ENCODE data around the gene PRRC2C. TPM values are rescaled to one million over a fixed set of nuclear protein-coding genes. Genes with fewer than 3 reads are reported as not detected.
A peak's percentile ranks its signal among the peaks of the same experiment; 100 is the strongest.
"Not testable (repeated sequence)": the region's sequence is repeated elsewhere in the genome, so short reads cannot be mapped to it uniquely, and the experiment has no call there.

PRRC2C gene
- total RNA-seq, 2 donors from 2014 or later = 211 to 248 TPM

GRCh38 chr1:171596705-171597104, 111.4 kb downstream of the PRRC2C start:
- Mint-ChIP-seq H3K27ac (peak overlapping the region; percentile 6 to 20), H3K9me3 (no peaks in the 10 kb centered on the region), H3K36me3 (peaks cover 0 to 10% of the 10 kb centered on the region in 2 donors)
- no peak for DNase-seq (ENCODE audit: low spot score in 2 of 2)
- no peak for ATAC-seq

GRCh38 chr1:171597203-171597602, 111.9 kb downstream of the PRRC2C start:
- H3K27ac Mint-ChIP-seq = no peak overlapping the region
- H3K9me3 Mint-ChIP-seq = no peaks in the 10 kb centered on the region
- peaks cover 0 to 7% of the 10 kb centered on the region in 2 donors for H3K36me3 Mint-ChIP-seq
- ATAC-seq (no peak), DNase-seq (ENCODE audit: low spot score in 2 of 2) (no peak)

- not testable (repeated sequence) for ATAC-seq; DNase-seq (ENCODE audit: low spot score in 2 of 2); H3K9me3 Mint-ChIP-seq; H3K27ac Mint-ChIP-seq; H3K36me3 Mint-ChIP-seq
Measured at GRCh38 chr1:171600310-171600709, 115.0 kb downstream of the PRRC2C start.

GRCh38 chr1:171600862-171601261, 115.5 kb downstream of the PRRC2C start:
- no peaks in the 10 kb centered on the region for H3K9me3 Mint-ChIP-seq
- DNase-seq (ENCODE audit: low spot score in 2 of 2) (no peak), ATAC-seq (peak in 1 of 2 donors; percentile 46)
- H3K27ac Mint-ChIP-seq = peak overlapping the region in 1 of 2 donors; percentile 18
- no peaks in the 10 kb centered on the region for H3K36me3 Mint-ChIP-seq

- H3K36me3 Mint-ChIP-seq; ATAC-seq; DNase-seq (ENCODE audit: low spot score in 2 of 2); H3K27ac Mint-ChIP-seq; H3K9me3 Mint-ChIP-seq: not testable (repeated sequence)
Measured at GRCh38 chr1:171603042-171603441, 117.7 kb downstream of the PRRC2C start.

- Mint-ChIP-seq H3K36me3 (no peaks in the 10 kb centered on the region), H3K27ac (no peak overlapping the region), H3K9me3 (peaks cover 0 to 7% of the 10 kb centered on the region in 2 donors)
- ATAC-seq (no peak), DNase-seq (ENCODE audit: low spot score in 2 of 2) (no peak)
Measured at GRCh38 chr1:171606402-171606941, 121.1 kb downstream of the PRRC2C start.

GRCh38 chr1:171610385-171610784, 125.1 kb downstream of the PRRC2C start:
- no peaks in the 10 kb centered on the region for H3K36me3 Mint-ChIP-seq
- DNase-seq (ENCODE audit: low spot score in 2 of 2) (no peak), ATAC-seq (no peak)
- peaks cover 0 to 7% of the 10 kb centered on the region in 2 donors for H3K9me3 Mint-ChIP-seq
- H3K27ac Mint-ChIP-seq = no peak overlapping the region

- H3K9me3 Mint-ChIP-seq = peaks cover 0 to 7% of the 10 kb centered on the region in 2 donors
- no peak for DNase-seq (ENCODE audit: low spot score in 2 of 2)
- H3K36me3 Mint-ChIP-seq = no peaks in the 10 kb centered on the region
- no peak overlapping the region for H3K27ac Mint-ChIP-seq
- ATAC-seq = no peak
Measured at GRCh38 chr1:171611306-171611705, 126.0 kb downstream of the PRRC2C start.

- ATAC-seq (no peak), DNase-seq (ENCODE audit: low spot score in 2 of 2) (no peak)
- Mint-ChIP-seq H3K27ac (no peak overlapping the region), H3K9me3 (no peaks in the 10 kb centered on the region), H3K36me3 (no peaks in the 10 kb centered on the region)
Measured at GRCh38 chr1:171613282-171613681, 128.0 kb downstream of the PRRC2C start.

- H3K9me3 Mint-ChIP-seq; ATAC-seq; H3K27ac Mint-ChIP-seq; DNase-seq (ENCODE audit: low spot score in 2 of 2); H3K36me3 Mint-ChIP-seq: not testable (repeated sequence)
Measured at GRCh38 chr1:171615122-171615906, 130.0 kb downstream of the PRRC2C start.

GRCh38 chr1:171616586-171616985, 131.3 kb downstream of the PRRC2C start:
- no peak for DNase-seq (ENCODE audit: low spot score in 2 of 2)
- Mint-ChIP-seq H3K27ac (no peak overlapping the region), H3K9me3 (no peaks in the 10 kb centered on the region), H3K36me3 (no peaks in the 10 kb centered on the region)
- ATAC-seq = no peak

GRCh38 chr1:171622152-171622462, 136.8 kb downstream of the PRRC2C start, which contains the start of gene MYOCOS:
Gene MYOCOS (plus strand): TSS chr1:171622243. CDS start chr1:171623884, 1,641 bp downstream.
- DNase-seq (ENCODE audit: low spot score in 2 of 2) = no peak
- Mint-ChIP-seq H3K9me3 (no peaks in the 10 kb centered on the region), H3K27ac (no peak within 1 kb of the TSS), H3K36me3 (no peaks in the 10 kb centered on the region)
- ATAC-seq = no peak

GRCh38 chr1:171623651-171624331, 138.5 kb downstream of the PRRC2C start:
- H3K27ac Mint-ChIP-seq = no peak overlapping the region
- ATAC-seq = no peak

GRCh38 chr1:171625225-171625624, 139.9 kb downstream of the PRRC2C start:
- Mint-ChIP-seq H3K36me3 (no peaks in the 10 kb centered on the region), H3K27ac (no peak overlapping the region), H3K9me3 (no peaks in the 10 kb centered on the region)
- no peak for DNase-seq (ENCODE audit: low spot score in 2 of 2)
- no peak for ATAC-seq

More at GRCh38 chr1:171623651-171624331, 138.5 kb downstream of the PRRC2C start:
- DNase-seq (ENCODE audit: low spot score in 2 of 2) = no peak
- H3K36me3 Mint-ChIP-seq = no peaks in the 10 kb centered on the region
- no peaks in the 10 kb centered on the region for H3K9me3 Mint-ChIP-seq

GRCh38 chr1:171627020-171627419, 141.7 kb downstream of the PRRC2C start:
- Mint-ChIP-seq H3K9me3 (no peaks in the 10 kb centered on the region), H3K36me3 (no peaks in the 10 kb centered on the region), H3K27ac (no peak overlapping the region)
- ATAC-seq (no peak), DNase-seq (ENCODE audit: low spot score in 2 of 2) (no peak)

GRCh38 chr1:171628225-171628624, 142.9 kb downstream of the PRRC2C start:
- Mint-ChIP-seq H3K27ac (no peak overlapping the region), H3K9me3 (no peaks in the 10 kb centered on the region), H3K36me3 (no peaks in the 10 kb centered on the region)
- no peak for ATAC-seq
- DNase-seq (ENCODE audit: low spot score in 2 of 2) = no peak

- no peak overlapping the region for H3K27ac Mint-ChIP-seq
- DNase-seq (ENCODE audit: low spot score in 2 of 2) (no peak), ATAC-seq (no peak)
- no peaks in the 10 kb centered on the region for H3K9me3 Mint-ChIP-seq
- H3K36me3 Mint-ChIP-seq = no peaks in the 10 kb centered on the region
Measured at GRCh38 chr1:171635661-171636060, 150.3 kb downstream of the PRRC2C start.

Measured in activated naive CD4-positive, alpha-beta T cell treated with anti-CD3 and anti-CD28 coated beads, Interleukin-2, amount 50 U/mL, for 72 hours (primary cell).